Endothelial cell of umbilical vein (primary cell): ENCODE data around the gene ADAMTS17. TPM values are rescaled to one million over a fixed set of nuclear protein-coding genes. Genes with fewer than 3 reads are reported as not detected.

Source experiments
- BruUV-seq: library from RNA; stranded (reverse); fragments of 400-500 nt; replicated peaks from 2 replicates; lab custom pipeline; 2021; lab: Mats Ljungman, UMichigan
- CTCF ChIA-PET: fragments of 300-600, 350-600 bp; sonication (Branson Sonifier 250); formaldehyde crosslinking; loops from one replicate; lab custom pipeline; 2021; ENCODE audit warnings: antibody characterized with exemption, inconsistent platforms; lab: Charles Lee
- POLR2A ChIA-PET: fragments of 300-600, 350-600 bp; sonication (Branson Sonifier 250); formaldehyde crosslinking; loops from one replicate; lab custom pipeline; 2021; ENCODE audit warnings: antibody characterized with exemption, inconsistent platforms; lab: Charles Lee
- DNase-seq: peaks from one replicate; pipeline ENCODE4 v3.0.0-alpha.2; 2011; ENCODE audit warnings: low read depth, low spot score
- FAIRE-seq: peaks from 2 replicates; lab custom pipeline; 2011; peaks lifted over from hg19 to GRCh38; lab: Jason Lieb, UNC
- H2AFZ ChIP-seq: 2 replicates; pipeline ENCODE4 v1.6.0; 2012; ENCODE audit warnings: low read depth, low read length, control low read depth, inconsistent platforms
- H3K27ac ChIP-seq: 2 replicates; pipeline ENCODE4 v1.5.1; 2011; ENCODE audit warnings: low read depth, mild to moderate bottlenecking, control low read depth, low read length, moderate library complexity; ENCODE audit not compliant: insufficient read depth
- H3K27me3 ChIP-seq, 2 experiments: 2 replicates each; pipeline versions ENCODE4 v1.6.0 to v1.6.1; 2011; ENCODE audit warnings: low read length in 2 of 2, mixed read lengths in 1 of 2; ENCODE audit not compliant: control insufficient read depth in 2 of 2, insufficient read depth in 2 of 2
- H3K36me3 ChIP-seq, 2 experiments: 2 replicates in 1 of 2; 3 replicates in 1 of 2; pipeline ENCODE4 v1.5.1; 2011; ENCODE audit warnings: low read length in 2 of 2, mild to moderate bottlenecking in 1 of 2, moderate library complexity in 1 of 2; ENCODE audit not compliant: control insufficient read depth in 2 of 2, insufficient read depth in 2 of 2; ENCODE audit errors: extremely low read depth in 1 of 2
- H3K4me1 ChIP-seq: 3 replicates; pipeline ENCODE4 v1.5.1; 2011; ENCODE audit warnings: mild to moderate bottlenecking, low read length; ENCODE audit not compliant: control insufficient read depth, insufficient read depth; ENCODE audit errors: extremely low read depth
- H3K4me2 ChIP-seq: 2 replicates; pipeline ENCODE4 v1.6.1; 2011; ENCODE audit warnings: low read length, control low read depth, mixed read lengths; ENCODE audit not compliant: insufficient read depth
- H3K4me3 ChIP-seq, 3 experiments: fragments of 200-600 bp in 1 of 3; sonication (generic), shearing (Covaris generic) in 1 of 3; replicated peaks in 1 of 3; 2 replicates each; pipeline ENCODE4 v1.5.1; 2011 to 2016; ENCODE audit warnings: control low read depth in 3 of 3, low read length in 3 of 3, mild to moderate bottlenecking in 2 of 3, inconsistent platforms in 1 of 3, low read depth in 1 of 3, moderate library complexity in 1 of 3; ENCODE audit not compliant: insufficient read depth in 1 of 3
- H3K79me2 ChIP-seq: 2 replicates; pipeline ENCODE4 v1.6.0; 2012; ENCODE audit warnings: low read length, inconsistent platforms; ENCODE audit not compliant: control insufficient read depth, insufficient read depth
- H3K9ac ChIP-seq: replicated peaks from 2 replicates; pipeline ENCODE3; 2011; ENCODE audit warnings: low read length, control low read depth; ENCODE audit not compliant: insufficient read depth; ENCODE audit errors: extremely low read depth
- H3K9me1 ChIP-seq: replicated peaks from 3 replicates; pipeline ENCODE4 v1.6.0; 2011; ENCODE audit warnings: mild to moderate bottlenecking, low read length; ENCODE audit not compliant: control insufficient read depth, insufficient read depth; ENCODE audit errors: extremely low read depth
- H3K9me3 ChIP-seq: replicated peaks from 2 replicates; pipeline ENCODE4 v1.5.1; 2012; ENCODE audit warnings: low read length, inconsistent platforms; ENCODE audit not compliant: control insufficient read depth, insufficient read depth
- H4K20me1 ChIP-seq: replicated peaks from 2 replicates; pipeline ENCODE3; 2011; ENCODE audit warnings: mild to moderate bottlenecking, low read length; ENCODE audit not compliant: control insufficient read depth, insufficient read depth; ENCODE audit errors: extremely low read depth
- EZH2 ChIP-seq: IDR thresholded peaks from 2 replicates; pipeline ENCODE4 v1.6.1; 2012; ENCODE audit warnings: borderline replicate concordance, low read depth, mild to moderate bottlenecking, moderate library complexity, low read length, inconsistent platforms; ENCODE audit not compliant: severe bottlenecking
- FOS ChIP-seq: IDR thresholded peaks from 2 replicates; pipeline ENCODE4 v1.6.1; 2011; ENCODE audit warnings: mild to moderate bottlenecking, low read length, moderate library complexity, borderline replicate concordance; ENCODE audit not compliant: insufficient read depth
- GATA2 ChIP-seq: IDR thresholded peaks from 2 replicates; pipeline ENCODE4 v1.7.0; 2011; ENCODE audit warnings: low read depth, mild to moderate bottlenecking, moderate library complexity, mixed read lengths, low read length; ENCODE audit not compliant: insufficient read length, insufficient read depth
- JUN ChIP-seq: IDR thresholded peaks from 2 replicates; pipeline ENCODE4 v1.6.1; 2011; ENCODE audit warnings: borderline replicate concordance, low read depth; ENCODE audit not compliant: insufficient read length, insufficient read depth
- MYC ChIP-seq: IDR thresholded peaks from one replicate; pipeline ENCODE4 v1.6.1; 2011; ENCODE audit warnings: mild to moderate bottlenecking, low read depth, low read length
- POLR2A ChIP-seq: IDR thresholded peaks from 2 replicates; pipeline ENCODE4 v1.6.1; 2012; ENCODE audit warnings: low read depth, mild to moderate bottlenecking, control low read depth, low read length
- POLR2AphosphoS5 ChIP-seq: IDR thresholded peaks from 2 replicates; pipeline ENCODE4 v1.6.1; 2012; ENCODE audit warnings: low read depth, mild to moderate bottlenecking, control low read depth, low read length, moderate library complexity; ENCODE audit not compliant: insufficient read depth
- dilution Hi-C: fragments of 300-500 bp; cut with MboI; formaldehyde crosslinking; loops from one replicate; pipeline ENCODE4 v1.15.0; 2019; ENCODE audit warnings: low sequenced_read_pairs; ENCODE audit not compliant: extremely low pct_ligation_motif_present
- intact Hi-C: fragments of 100-400 bp; cut with micrococcal nuclease; formaldehyde crosslinking; loops from one replicate; pipeline ENCODE4 v1.10.0; 2022
- polyA plus RNA-seq, 4 experiments: library from polyadenylated mRNA; depleted of rRNA in 3 of 4; stranded (reverse) in 3 of 4; unstranded in 1 of 4; fragments of >200 nt; gene quantifications; 2 replicates each; pipeline versions ENCODE4 v1.2.1 to v1.2.3, GENCODE V29; 2011 to 2012; ENCODE audit warnings: missing spikeins in 1 of 4
- total RNA-seq: library from RNA; stranded (reverse); gene quantifications from 2 replicates; pipeline ENCODE4 v1.2.3, GENCODE V29; 2021
- TF ChIP-seq, protein P1 (sequence below): IDR thresholded peaks from 2 replicates; pipeline ENCODE4 v1.6.1; 2011; ENCODE audit not compliant: insufficient read depth, insufficient read length
- TF ChIP-seq, protein P2 (sequence below), 2 donors: IDR thresholded peaks; 1 replicate in 1 of 2; 2 replicates in 1 of 2; pipeline ENCODE4 v1.5.1; 2011; ENCODE audit warnings: low read length in 2 of 2, mild to moderate bottlenecking in 2 of 2, moderate library complexity in 2 of 2, control low read depth in 1 of 2, inconsistent platforms in 1 of 2, low read depth in 1 of 2; ENCODE audit not compliant: insufficient read depth in 1 of 2; ENCODE audit errors: extremely low read depth in 1 of 2

Gene ADAMTS17
- total and polyA plus RNA-seq, 2 donors (not counting 3 experiments of a cell fraction or from before 2014, with no cell fraction given) = 0.12 TPM; not detected in 1

DNA sequence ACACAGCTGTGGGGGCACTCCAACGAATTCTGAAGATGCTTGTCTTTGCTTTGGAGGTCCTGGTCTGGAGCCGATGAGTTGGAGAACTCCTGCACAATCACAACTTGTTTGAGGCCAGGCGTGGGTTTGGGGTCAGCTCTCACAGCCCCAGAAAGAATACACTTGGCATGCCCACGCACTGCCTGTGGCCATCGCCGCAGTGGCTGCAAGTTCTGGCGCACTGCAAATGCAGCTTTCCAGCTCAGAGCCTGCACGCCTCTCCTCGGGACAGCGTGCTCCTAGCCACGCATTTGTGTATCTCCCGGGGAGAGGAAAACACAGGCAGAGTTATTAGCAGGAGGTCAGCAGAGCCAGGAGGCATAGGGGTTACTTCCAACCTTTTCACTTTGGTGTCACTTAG lies 282.7 kb downstream of the ADAMTS17 start:
- no peaks in the 10 kb centered on the region for H3K9me3 ChIP-seq
- no peak overlapping the region for H3K9ac ChIP-seq
- ChIA-PET POLR2A (no interaction called here), CTCF (no interaction called here)
- no peak overlapping the region for H3K4me3 ChIP-seq
- no peaks in the 10 kb centered on the region for H3K36me3 ChIP-seq
- H2AFZ ChIP-seq = no peak overlapping the region
- dilution Hi-C loops (no loop called here), intact Hi-C loops (no loop called here)
- H4K20me1 ChIP-seq = no peaks in the 10 kb centered on the region
- no peak for TF ChIP-seq POLR2AphosphoS5
- TF ChIP-seq, protein P1, sequence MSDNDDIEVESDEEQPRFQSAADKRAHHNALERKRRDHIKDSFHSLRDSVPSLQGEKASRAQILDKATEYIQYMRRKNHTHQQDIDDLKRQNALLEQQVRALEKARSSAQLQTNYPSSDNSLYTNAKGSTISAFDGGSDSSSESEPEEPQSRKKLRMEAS = no peak
- no peak for TF ChIP-seq FOS
- no peak for TF ChIP-seq GATA2
- TF ChIP-seq JUN = no peak
- TF ChIP-seq EZH2 = no peak
- TF ChIP-seq POLR2A = no peak
- TF ChIP-seq, protein P2, sequence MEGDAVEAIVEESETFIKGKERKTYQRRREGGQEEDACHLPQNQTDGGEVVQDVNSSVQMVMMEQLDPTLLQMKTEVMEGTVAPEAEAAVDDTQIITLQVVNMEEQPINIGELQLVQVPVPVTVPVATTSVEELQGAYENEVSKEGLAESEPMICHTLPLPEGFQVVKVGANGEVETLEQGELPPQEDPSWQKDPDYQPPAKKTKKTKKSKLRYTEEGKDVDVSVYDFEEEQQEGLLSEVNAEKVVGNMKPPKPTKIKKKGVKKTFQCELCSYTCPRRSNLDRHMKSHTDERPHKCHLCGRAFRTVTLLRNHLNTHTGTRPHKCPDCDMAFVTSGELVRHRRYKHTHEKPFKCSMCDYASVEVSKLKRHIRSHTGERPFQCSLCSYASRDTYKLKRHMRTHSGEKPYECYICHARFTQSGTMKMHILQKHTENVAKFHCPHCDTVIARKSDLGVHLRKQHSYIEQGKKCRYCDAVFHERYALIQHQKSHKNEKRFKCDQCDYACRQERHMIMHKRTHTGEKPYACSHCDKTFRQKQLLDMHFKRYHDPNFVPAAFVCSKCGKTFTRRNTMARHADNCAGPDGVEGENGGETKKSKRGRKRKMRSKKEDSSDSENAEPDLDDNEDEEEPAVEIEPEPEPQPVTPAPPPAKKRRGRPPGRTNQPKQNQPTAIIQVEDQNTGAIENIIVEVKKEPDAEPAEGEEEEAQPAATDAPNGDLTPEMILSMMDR (IDR thresholded peaks at IDR 0.05; ENCODE audit: extremely low read depth in 1 of 2, insufficient read depth in 1 of 2, low read depth in 1 of 2, low read length in 2 of 2) = no peak
- TF ChIP-seq MYC = no peak
- H3K4me2 ChIP-seq = no peak overlapping the region
- FAIRE-seq (no peak), DNase-seq (no peak)
- H3K27me3 ChIP-seq = no peaks in the 10 kb centered on the region
- H3K9me1 ChIP-seq = no peaks in the 10 kb centered on the region
- no peaks in the 10 kb centered on the region for H3K79me2 ChIP-seq
- no peaks in the 10 kb centered on the region for H3K4me1 ChIP-seq
- BruUV-seq = no TSS peak
- no peak overlapping the region for H3K27ac ChIP-seq
